GM21381 (cell line): Measurements from ENCODE around the gene SMARCD2.

Experiments
- ATAC-seq: cut with Tn5 transposase; IDR thresholded peaks from one replicate; pipeline ENCODE4 v1.9.1; 2021; ENCODE audit warnings: mild to moderate bottlenecking, moderate library complexity; ENCODE audit not compliant: unreplicated experiment

Gene SMARCD2

GRCh38 chr17:63833026-63833740 is 9.3 kb downstream of the SMARCD2 start:
- ATAC-seq = no peak

- no peak for ATAC-seq
Measured at GRCh38 chr17:63832455-63832854, 10.0 kb downstream of the SMARCD2 start.

GRCh38 chr17:63832014-63832413 is 10.5 kb downstream of the SMARCD2 start:
- ATAC-seq = no peak

GRCh38 chr17:63831505-63831904 is 11.0 kb downstream of the SMARCD2 start:
- no peak for ATAC-seq

GRCh38 chr17:63830904-63831491 is 11.5 kb downstream of the SMARCD2 start:
- no peak for ATAC-seq

- ATAC-seq = no peak
Measured at GRCh38 chr17:63830278-63830677, 12.2 kb downstream of the SMARCD2 start.

- ATAC-seq = no peak
Measured at GRCh38 chr17:63828936-63829335, 13.5 kb downstream of the SMARCD2 start.

GRCh38 chr17:63827801-63828221 is 14.7 kb downstream of the SMARCD2 start:
- no peak for ATAC-seq

GRCh38 chr17:63827002-63827800 is 15.3 kb downstream of the SMARCD2 start, which contains the start of the genes FTSJ3 and PSMC5:
TSS of gene FTSJ3 (minus strand) at chr17:63827663. CDS start at chr17:63826902, 761 bp downstream.
TSS of gene PSMC5 (plus strand) at chr17:63827431. CDS start at chr17:63827491, 60 bp downstream.
- ATAC-seq = peak; percentile 87

- ATAC-seq = no peak
Measured at GRCh38 chr17:63826468-63827001, 15.9 kb downstream of the SMARCD2 start.

GRCh38 chr17:63824362-63824761 is 18.1 kb downstream of the SMARCD2 start:
- ATAC-seq = no peak

- no peak for ATAC-seq
Measured at GRCh38 chr17:63823659-63824331, 18.7 kb downstream of the SMARCD2 start.

- no peak for ATAC-seq
Measured at GRCh38 chr17:63822537-63822936, 19.9 kb downstream of the SMARCD2 start.

GRCh38 chr17:63821804-63822203 is 20.7 kb downstream of the SMARCD2 start:
- no peak for ATAC-seq

GRCh38 chr17:63820963-63821561 is 21.4 kb downstream of the SMARCD2 start:
- no peak for ATAC-seq

GRCh38 chr17:63819585-63820537 is 22.6 kb downstream of the SMARCD2 start:
- ATAC-seq = no peak

- no peak for ATAC-seq
Measured at GRCh38 chr17:63819131-63819530, 23.4 kb downstream of the SMARCD2 start.

- no peak for ATAC-seq
Measured at GRCh38 chr17:63817736-63818385, 24.6 kb downstream of the SMARCD2 start.

- no peak for ATAC-seq
Measured at GRCh38 chr17:63816669-63817068, 25.8 kb downstream of the SMARCD2 start.
